OCI-LY1 (cell line): ENCODE measurements around the gene WNK4.

ENCODE experiments used
- H2AFZ ChIP-seq: fragments of 200-600 bp; sonication (generic), shearing (Covaris generic); 2 replicates; pipeline ENCODE4 v1.6.0; 2014; ENCODE audit warnings: antibody characterized with exemption, mild to moderate bottlenecking, low read length
- H3F3A ChIP-seq: fragments of 200-600 bp; sonication (generic), shearing (Covaris generic); 2 replicates; pipeline ENCODE4 v1.6.0; 2014; ENCODE audit warnings: mild to moderate bottlenecking, antibody characterized with exemption, low read length, moderate library complexity; ENCODE audit not compliant: insufficient read depth
- H3K27ac ChIP-seq: fragments of 200-600 bp; sonication (generic); 2 replicates; pipeline ENCODE4 v1.5.1; 2014; ENCODE audit warnings: low read length, mixed run types, mild to moderate bottlenecking, low read depth; ENCODE audit not compliant: poor library complexity, severe bottlenecking
- H3K27me3 ChIP-seq: fragments of 200-600 bp; sonication (generic); 2 replicates; pipeline ENCODE4 v1.6.0; 2014; ENCODE audit warnings: antibody characterized with exemption, mild to moderate bottlenecking, low read length, moderate library complexity; ENCODE audit not compliant: insufficient read depth
- H3K36me3 ChIP-seq: fragments of 200-600 bp; sonication (generic); 2 replicates; pipeline ENCODE4 v1.6.1; 2014; ENCODE audit warnings: mild to moderate bottlenecking, antibody characterized with exemption, low read length, moderate library complexity, mixed read lengths; ENCODE audit not compliant: insufficient read depth
- H3K4me1 ChIP-seq: fragments of 200-600 bp; sonication (generic); 2 replicates; pipeline ENCODE4 v1.5.1; 2014; ENCODE audit warnings: mild to moderate bottlenecking, low read length, moderate library complexity; ENCODE audit not compliant: insufficient read depth, severe bottlenecking
- H3K4me2 ChIP-seq: fragments of 200-600 bp; sonication (generic), shearing (Covaris generic); 2 replicates; pipeline ENCODE4 v1.6.1; 2014; ENCODE audit warnings: low read length
- H3K4me3 ChIP-seq: fragments of 200-600 bp; sonication (generic); 2 replicates; pipeline ENCODE4 v1.5.1; 2014; ENCODE audit warnings: low read length, low read depth, mild to moderate bottlenecking, mixed read lengths; ENCODE audit not compliant: poor library complexity, severe bottlenecking
- H3K79me2 ChIP-seq: fragments of 200-600 bp; shearing (Covaris generic); 2 replicates; pipeline ENCODE4 v1.6.1; 2016; ENCODE audit warnings: mixed run types, low read length, mixed read lengths; ENCODE audit not compliant: insufficient read depth
- H3K9ac ChIP-seq: fragments of 200-600 bp; sonication (generic), shearing (Covaris generic); 2 replicates; pipeline ENCODE4 v1.6.1; 2014; ENCODE audit warnings: mild to moderate bottlenecking, low read length, mixed read lengths
- H3K9me2 ChIP-seq: fragments of 200-600 bp; sonication (generic), shearing (Covaris generic); 2 replicates; pipeline ENCODE4 v1.6.1; 2014; ENCODE audit warnings: low read depth, mild to moderate bottlenecking, low read length, mixed read lengths
- H3K9me3 ChIP-seq: fragments of 200-600 bp; shearing (Covaris generic); 2 replicates; pipeline ENCODE4 v1.6.1; 2014; ENCODE audit warnings: low read length, mixed read lengths
- H4K20me1 ChIP-seq: fragments of 200-600 bp; sonication (generic), shearing (Covaris generic); 2 replicates; pipeline ENCODE4 v1.6.0; 2016; ENCODE audit warnings: mild to moderate bottlenecking, low read length; ENCODE audit not compliant: insufficient read depth
- CTCF ChIP-seq: fragments of 200-600 bp; sonication (generic), shearing (Covaris generic); IDR thresholded peaks from 2 replicates; pipeline ENCODE4 v1.5.1; 2017; ENCODE audit warnings: mild to moderate bottlenecking, antibody characterized with exemption, low read length, moderate library complexity, mixed read lengths
- EZH2 ChIP-seq: fragments of 200-600 bp; sonication (generic), shearing (Covaris generic); IDR thresholded peaks from 2 replicates; pipeline ENCODE4 v1.8.0; 2017; ENCODE audit warnings: borderline replicate concordance, mixed run types, mild to moderate bottlenecking, antibody characterized with exemption, low read length, moderate library complexity, mixed read lengths

WNK4 gene

DNA sequence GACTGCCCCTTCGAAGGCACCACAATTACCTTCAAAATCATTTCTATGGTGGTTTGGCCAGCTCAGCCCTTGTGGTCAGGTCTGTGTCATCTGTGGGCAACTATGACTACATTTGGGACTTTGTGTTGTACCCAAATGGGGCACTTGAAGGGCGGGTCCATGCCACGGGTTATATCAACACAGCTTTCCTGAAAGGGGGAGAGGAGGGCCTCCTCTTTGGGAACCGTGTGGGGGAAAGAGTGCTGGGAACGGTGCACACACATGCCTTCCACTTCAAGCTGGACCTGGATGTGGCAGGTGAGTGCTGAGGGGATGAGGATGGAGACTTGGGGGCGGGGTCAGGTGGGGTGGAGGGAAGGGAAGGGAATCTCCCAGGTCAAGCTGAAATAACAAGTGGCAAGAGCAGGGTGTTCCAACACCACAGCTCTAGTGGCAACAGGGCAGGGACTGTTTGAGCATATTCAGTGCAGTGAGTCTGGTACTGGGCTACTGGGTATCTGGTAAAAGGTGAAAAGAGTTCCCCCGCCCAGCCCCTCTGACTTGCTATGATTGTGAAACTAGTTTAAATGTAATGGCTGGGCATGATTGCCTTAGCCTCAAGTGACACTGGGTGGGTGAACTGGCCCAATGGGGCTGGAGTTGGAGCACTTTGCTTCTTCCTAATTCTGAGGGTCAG lies 65.6 kb downstream of the WNK4 start:
- peaks cover 49% of the 10 kb centered on the region for H3K36me3 ChIP-seq

More for the DNA sequence above, 65.6 kb downstream of the WNK4 start:
- no peaks in the 10 kb centered on the region for H3K79me2 ChIP-seq
- no peak overlapping the region for H3K27ac ChIP-seq
- H3K9ac ChIP-seq = no peak overlapping the region
- no peak overlapping the region for H3K4me2 ChIP-seq
- no peak overlapping the region for H3K4me3 ChIP-seq
- no peaks in the 10 kb centered on the region for H4K20me1 ChIP-seq
- no peaks in the 10 kb centered on the region for H3K9me3 ChIP-seq
- no peaks in the 10 kb centered on the region for H3K9me2 ChIP-seq
- no peaks in the 10 kb centered on the region for H3F3A ChIP-seq
- no peak overlapping the region for H2AFZ ChIP-seq
- TF ChIP-seq EZH2 (no peak), CTCF (no peak)
- H3K4me1 ChIP-seq = no peaks in the 10 kb centered on the region
- H3K27me3 ChIP-seq = no peaks in the 10 kb centered on the region
